WTC11 (cell line): ENCODE data around the gene CYP4F2.
"Not testable (repeated sequence)": the region's sequence is repeated elsewhere in the genome, so short reads cannot be mapped to it uniquely, and the experiment has no call there.

Experiments
- CREB1 ChIP-seq: sonication (generic); formaldehyde crosslinking; IDR thresholded peaks from 2 replicates; pipeline ENCODE4 v1.8.0; 2023; ENCODE audit warnings: mild to moderate bottlenecking, missing genetic modification reagents
- ETV6 ChIP-seq: sonication (generic); formaldehyde crosslinking; IDR thresholded peaks from 2 replicates; pipeline ENCODE4 v1.8.1; 2022; ENCODE audit warnings: mild to moderate bottlenecking, missing genetic modification reagents
- SP1 ChIP-seq: sonication (generic); formaldehyde crosslinking; conservative IDR thresholded peaks from 2 replicates; pipeline ENCODE4 v1.8.1; 2022; ENCODE audit warnings: missing genetic modification reagents
- TF ChIP-seq, protein P1 (sequence below): fragments of 200-600 bp; IDR thresholded peaks from 2 replicates; pipeline ENCODE4 v1.8.0; 2022; ENCODE audit warnings: antibody characterized with exemption

DNA sequence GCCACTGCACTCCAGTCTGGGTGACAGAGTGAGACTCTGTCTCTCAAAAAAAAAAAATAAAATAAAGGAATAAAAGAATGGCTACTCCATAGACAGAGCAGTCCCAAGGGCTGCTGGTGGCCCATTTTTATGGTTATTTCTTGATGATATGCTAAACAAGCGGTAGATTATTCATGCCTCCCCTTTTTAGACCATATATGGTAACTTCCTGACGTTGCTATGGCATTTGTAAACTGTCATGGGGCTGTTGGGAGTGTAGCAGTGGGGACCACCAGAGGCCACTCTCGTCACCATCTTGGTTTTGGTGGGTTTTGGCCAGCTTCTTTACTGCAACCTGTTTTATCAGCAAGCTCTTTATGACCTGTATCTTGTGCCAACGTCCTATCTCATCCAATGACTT lies 58.0 kb downstream of the CYP4F2 start:
- TF ChIP-seq, protein P1, sequence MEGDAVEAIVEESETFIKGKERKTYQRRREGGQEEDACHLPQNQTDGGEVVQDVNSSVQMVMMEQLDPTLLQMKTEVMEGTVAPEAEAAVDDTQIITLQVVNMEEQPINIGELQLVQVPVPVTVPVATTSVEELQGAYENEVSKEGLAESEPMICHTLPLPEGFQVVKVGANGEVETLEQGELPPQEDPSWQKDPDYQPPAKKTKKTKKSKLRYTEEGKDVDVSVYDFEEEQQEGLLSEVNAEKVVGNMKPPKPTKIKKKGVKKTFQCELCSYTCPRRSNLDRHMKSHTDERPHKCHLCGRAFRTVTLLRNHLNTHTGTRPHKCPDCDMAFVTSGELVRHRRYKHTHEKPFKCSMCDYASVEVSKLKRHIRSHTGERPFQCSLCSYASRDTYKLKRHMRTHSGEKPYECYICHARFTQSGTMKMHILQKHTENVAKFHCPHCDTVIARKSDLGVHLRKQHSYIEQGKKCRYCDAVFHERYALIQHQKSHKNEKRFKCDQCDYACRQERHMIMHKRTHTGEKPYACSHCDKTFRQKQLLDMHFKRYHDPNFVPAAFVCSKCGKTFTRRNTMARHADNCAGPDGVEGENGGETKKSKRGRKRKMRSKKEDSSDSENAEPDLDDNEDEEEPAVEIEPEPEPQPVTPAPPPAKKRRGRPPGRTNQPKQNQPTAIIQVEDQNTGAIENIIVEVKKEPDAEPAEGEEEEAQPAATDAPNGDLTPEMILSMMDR = not testable (repeated sequence)
- not testable (repeated sequence) for TF ChIP-seq ETV6, SP1, CREB1 (CRISPR knock-in tag)
